ENCODE measurements around the gene KIR2DL4.
"Not testable (repeated sequence)": the region's sequence is repeated elsewhere in the genome, so short reads cannot be mapped to it uniquely, and the experiment has no call there.

KIR2DL4 gene

DNA sequence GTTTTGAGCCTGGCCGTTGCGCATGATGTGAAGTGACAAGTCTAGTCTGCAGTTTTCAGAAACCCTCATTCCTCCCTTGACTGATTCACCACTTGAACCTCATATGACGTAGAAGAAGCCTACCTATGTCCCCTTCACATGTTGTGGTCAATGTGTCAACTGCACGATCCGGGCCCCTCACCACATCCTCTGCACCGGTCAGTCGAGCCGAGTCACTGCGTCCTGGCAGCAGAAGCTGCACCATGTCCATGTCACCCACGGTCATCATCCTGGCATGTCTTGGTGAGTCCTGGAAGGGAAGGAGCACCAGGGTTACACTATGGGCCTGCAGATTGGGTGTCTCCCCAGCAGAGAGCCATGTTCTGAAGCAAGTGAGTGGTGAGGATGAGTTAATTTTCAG is at the start of gene KIR2DL4:
Gene KIR2DL4 (plus strand): TSS at position 201 of the 400 bp plus-strand sequence. CDS start 42 bp downstream, at position 243.
- DNase-seq: no peak

GRCh38 chr19:54756204-54757110 is 47.0 kb upstream of the KIR2DL4 start:
- not testable (repeated sequence) for DNase-seq

DNA sequence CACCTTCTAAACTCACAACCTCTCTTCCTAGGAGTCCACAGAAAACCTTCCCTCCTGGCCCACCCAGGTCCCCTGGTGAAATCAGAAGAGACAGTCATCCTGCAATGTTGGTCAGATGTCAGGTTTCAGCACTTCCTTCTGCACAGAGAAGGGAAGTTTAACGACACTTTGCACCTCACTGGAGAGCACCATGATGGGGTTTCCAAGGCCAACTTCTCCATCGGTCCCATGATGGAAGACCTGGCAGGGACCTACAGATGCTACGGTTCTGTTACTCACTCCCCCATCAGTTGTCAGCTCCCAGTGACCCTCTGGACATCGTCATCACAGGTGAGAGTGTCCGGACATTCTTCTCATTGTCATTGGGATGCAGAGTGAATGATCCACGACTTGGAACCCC is 44.8 kb upstream of the KIR2DL4 start:
- DNase-seq: not testable (repeated sequence)

GRCh38 chr19:54764219-54764618 is 39.2 kb upstream of the KIR2DL4 start:
- not testable (repeated sequence) for DNase-seq

- DNase-seq: not testable (repeated sequence)
Measured at GRCh38 chr19:54766464-54766863, 36.9 kb upstream of the KIR2DL4 start.

DNA sequence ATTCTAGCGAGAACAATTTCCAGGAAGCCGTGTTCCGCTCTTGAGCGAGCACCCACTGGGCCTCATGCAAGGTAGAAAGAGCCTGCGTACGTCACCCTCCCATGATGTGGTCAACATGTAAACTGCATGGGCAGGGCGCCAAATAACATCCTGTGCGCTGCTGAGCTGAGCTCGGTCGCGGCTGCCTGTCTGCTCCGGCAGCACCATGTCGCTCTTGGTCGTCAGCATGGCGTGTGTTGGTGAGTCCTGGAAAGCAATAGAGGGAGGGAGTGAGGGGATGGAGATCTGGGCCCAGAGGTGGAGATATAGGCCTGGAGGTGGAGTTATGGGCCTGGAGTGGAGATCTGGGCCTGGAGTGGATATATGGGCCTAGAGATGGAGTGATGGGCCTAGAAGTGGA is 33.8 kb upstream of the KIR2DL4 start, which contains the start of gene KIR2DL1:
Gene KIR2DL1 (plus strand): TSS at position 148 of the 400 bp plus-strand sequence. CDS start 58 bp downstream, at position 206.
- not testable (repeated sequence) for DNase-seq

DNA sequence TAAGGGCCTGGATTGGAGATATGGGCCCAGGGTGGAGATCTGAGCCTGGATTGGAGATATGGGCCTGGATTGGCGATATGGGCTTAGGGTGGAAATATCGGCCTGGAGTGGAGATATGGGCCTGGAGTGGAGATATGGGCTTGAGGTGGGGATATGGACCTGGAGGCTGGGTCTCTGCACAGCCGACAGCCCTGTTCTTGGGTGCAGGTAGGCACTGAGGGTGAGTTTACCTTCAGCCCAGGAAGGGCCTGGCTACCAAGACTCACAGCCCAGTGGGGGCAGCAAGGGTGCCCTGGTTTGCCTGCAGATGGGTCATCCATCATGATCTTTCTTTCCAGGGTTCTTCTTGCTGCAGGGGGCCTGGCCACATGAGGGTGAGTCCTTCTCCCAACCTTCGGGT is 32.9 kb upstream of the KIR2DL4 start:
- not testable (repeated sequence) for DNase-seq

DNA sequence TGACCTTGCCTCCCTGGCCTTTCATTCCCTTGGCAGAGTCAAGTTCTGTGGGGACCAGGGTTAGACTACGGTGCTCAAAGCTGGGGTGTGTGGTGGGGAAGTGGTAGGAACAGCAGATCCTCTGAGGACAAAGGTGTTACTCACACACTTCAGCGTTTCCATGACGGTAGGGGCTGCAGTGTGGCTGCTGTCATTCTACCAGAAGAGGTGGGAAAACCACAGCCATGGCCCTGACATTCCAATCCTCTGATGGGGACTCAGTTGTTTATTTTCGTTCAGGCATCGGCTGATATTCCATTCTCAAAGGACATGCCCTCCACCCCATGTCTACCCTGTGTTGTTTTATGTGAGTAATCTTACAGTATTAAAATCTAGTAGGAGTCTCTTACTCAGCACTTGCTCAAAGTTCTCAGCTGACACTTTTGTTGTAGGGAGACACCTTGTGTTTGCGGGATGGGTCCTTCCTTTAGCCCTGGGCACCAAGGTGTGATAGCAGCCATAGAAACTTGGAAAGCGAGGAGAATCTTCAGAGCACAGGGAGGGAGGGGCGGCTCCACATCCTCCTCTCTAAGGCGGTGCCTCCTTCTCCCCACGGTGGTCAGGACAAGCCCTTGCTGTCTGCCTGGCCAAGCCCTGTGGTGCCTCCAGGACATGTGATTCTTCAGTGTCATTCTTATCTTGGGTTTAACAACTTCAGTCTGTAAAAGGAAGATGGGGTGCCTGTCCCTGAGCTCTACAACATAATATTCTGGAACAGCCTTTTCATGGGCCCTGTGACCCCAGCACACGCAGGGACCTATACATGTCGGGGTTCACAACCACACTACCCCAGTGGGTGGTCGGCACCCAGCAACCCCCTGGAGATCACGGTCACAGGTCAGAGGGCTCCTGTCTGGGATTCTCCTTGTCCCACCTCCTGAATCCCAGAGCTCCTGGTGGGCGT is 32.1 kb upstream of the KIR2DL4 start:
- DNase-seq: not testable (repeated sequence)

DNA sequence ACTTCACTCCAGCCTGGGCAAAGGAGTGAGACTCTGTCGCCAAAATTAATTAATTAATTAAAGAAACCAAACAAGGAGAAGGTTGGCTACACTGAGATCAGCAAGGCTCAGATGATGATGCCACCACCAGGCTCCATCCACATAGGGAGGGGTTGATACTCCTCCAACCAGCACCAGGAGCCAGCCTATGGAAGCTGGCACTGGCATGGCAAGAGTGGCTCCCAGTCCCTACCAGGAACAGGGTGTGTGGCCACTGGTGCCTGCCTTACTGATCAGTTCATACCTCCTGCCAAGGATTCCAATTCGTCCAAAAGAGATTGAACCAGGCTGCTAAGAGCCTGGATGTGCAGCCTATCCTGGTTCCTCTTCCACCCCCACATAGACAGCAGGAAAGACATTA is 30.7 kb upstream of the KIR2DL4 start:
- not testable (repeated sequence) for DNase-seq

DNA sequence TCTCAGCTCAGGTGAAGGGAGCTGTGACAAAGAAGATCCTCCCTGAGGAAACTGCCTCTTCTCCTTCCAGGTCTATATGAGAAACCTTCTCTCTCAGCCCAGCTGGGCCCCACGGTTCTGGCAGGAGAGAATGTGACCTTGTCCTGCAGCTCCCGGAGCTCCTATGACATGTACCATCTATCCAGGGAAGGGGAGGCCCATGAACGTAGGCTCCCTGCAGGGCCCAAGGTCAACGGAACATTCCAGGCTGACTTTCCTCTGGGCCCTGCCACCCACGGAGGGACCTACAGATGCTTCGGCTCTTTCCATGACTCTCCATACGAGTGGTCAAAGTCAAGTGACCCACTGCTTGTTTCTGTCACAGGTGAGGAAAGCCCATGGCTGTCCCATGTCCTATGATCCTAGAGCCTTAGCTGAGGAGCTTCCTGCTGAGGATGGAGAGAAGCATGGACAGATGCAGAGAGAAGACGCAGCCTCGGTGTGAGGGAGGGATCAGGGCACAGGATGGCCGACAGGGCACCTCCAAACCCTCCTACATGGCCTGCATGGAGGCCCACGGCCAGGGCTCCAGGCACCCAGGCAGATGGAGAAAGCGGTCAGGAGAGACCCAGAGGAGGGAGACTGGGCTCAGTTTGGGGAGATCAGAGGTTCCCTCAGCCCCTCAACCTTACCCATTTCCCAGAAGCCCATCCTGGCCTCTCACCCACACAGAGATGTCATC is 28.2 kb upstream of the KIR2DL4 start:
- not testable (repeated sequence) for DNase-seq

DNA sequence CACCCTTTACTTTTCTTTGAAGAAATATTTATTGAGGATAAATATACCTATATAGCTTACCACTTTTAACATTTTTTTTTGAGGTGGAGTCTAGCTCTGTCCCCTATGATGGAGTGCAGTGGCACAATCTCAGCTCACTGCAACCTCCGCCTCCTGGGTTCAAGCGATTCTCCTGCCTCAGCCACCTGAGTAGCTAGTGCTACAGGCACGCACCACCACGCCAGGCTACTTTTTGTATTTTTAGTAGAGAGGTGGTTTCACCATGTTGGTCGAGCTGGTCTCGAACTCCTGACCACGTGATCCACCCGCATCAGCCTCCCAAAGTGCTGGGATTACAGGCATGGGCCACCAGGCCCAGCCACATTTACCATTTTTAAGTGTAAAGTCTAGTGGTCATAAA is 27.6 kb upstream of the KIR2DL4 start:
- not testable (repeated sequence) for DNase-seq

GRCh38 chr19:54777851-54778250 is 25.6 kb upstream of the KIR2DL4 start:
- not testable (repeated sequence) for DNase-seq

- DNase-seq: not testable (repeated sequence)
Measured at GRCh38 chr19:54778896-54779295, 24.5 kb upstream of the KIR2DL4 start.

- DNase-seq: not testable (repeated sequence)
Measured at GRCh38 chr19:54782916-54783315, 20.5 kb upstream of the KIR2DL4 start.

DNA sequence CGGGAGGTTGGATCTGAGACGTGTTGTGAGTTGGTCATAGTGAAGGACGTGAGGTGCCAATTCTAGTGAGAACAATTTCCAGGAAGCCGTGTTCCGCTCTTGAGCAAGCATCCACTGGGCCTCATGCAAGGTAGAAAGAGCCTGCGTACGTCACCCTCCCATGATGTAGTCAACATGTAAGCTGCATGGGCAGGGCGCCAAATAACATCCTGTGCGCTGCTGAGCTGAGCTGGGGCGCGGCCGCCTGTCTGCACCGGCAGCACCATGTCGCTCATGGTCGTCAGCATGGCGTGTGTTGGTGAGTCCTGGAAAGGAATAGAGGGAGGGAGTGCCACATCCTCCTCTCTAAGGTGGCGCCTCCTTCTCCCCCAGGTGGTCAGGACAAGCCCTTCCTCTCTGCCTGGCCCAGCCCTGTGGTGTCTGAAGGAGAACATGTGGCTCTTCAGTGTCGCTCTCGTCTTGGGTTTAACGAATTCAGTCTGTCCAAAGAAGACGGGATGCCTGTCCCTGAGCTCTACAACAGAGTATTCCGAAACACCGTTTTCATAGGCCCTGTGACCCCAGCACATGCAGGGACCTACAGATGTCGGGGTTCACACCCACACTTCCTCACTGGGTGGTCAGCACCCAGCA is 17.2 kb upstream of the KIR2DL4 start:
- DNase-seq: not testable (repeated sequence)

DNA sequence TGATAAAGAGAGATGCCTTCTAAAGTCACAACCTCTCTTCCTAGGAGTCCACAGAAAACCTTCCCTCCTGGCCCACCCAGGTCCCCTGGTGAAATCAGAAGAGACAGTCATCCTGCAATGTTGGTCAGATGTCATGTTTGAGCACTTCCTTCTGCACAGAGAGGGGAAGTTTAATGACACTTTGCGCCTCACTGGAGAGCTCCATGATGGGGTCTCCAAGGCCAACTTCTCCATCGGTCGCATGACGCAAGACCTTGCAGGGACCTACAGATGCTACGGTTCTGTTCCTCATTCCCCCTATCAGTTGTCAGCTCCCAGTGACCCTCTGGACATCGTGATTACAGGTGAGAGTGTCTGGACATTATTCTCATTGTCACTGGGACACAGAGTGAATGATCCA is 15.3 kb upstream of the KIR2DL4 start:
- DNase-seq: not testable (repeated sequence)

- no peak for DNase-seq
Measured at GRCh38 chr19:54790711-54791110, 12.7 kb upstream of the KIR2DL4 start.

DNA sequence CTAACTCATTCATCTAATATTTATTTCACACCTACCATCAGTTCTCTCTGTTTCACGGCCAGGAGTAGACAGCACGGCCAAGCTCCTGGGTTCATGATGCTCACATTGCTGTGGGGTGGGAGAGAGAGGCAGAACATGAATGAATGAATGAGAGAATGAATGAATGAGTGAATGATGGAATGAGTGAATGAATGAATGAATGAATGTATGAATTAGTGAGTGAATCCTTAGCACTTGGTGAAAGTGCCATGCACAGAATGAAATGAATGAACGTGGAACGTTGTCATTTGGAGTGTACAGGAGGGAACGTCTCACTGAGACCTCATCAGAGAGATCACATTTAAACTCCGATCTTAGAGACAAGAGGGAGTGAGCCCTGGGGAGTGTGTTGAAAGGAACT is 11.9 kb upstream of the KIR2DL4 start:
- DNase-seq: no peak

DNA sequence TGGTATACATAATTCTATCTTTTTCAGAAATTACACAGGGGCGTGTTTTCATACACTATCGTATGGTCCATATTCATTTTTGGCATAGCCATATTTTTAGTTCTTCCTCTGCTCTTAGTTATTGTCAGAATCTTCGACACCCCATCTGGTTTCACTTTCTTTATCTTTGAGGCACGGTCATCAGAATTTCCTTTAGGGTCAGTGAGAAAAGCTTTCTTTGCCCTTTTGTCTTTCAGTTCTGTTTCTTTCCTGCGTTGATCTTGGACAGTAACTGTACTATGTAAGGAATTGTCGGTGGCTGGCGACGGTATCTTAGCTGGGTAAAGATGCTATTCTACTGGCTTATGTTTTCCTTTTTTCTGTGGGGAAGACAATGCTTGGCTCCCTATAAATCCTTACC is 10.6 kb upstream of the KIR2DL4 start:
- no peak for DNase-seq

DNA sequence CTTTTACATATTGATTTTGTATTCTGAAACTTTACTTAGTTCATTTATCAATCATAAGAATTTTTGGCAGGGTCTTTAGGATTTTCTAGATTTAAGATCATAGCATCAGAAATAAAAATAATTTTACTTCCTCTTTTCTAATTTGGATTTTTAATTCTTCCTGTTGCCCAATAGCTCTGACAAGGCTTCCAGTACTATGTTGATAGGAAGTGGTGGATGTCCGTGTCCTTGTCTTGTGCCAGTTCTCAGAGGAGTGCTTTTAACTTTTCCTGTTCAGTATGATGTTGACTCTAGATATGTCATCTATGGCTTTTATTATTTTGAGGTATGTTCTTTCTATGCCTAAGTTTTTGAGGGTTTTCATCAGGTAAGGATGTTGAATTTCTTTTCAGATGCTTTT is 7.7 kb upstream of the KIR2DL4 start:
- DNase-seq: no peak

DNA sequence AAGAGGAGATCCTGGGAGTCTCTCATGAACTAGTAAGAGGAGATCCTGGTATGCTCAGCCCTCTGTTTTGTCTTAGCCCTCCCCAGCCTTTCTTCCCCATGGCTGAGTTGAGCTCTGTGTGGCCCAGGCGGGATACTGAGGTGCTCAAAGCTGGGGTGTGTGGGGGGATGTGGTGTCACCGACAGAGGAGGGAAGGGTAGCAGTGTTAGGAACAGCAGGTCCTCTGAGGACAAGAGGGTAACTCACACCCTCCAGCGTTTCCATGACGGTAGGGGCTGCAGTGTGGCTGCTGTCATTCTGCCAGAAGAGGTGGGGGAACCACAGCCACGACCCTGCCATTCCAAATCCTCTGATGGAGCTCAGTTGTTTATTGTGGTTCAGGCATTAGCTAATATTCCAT is 691 bp downstream of the KIR2DL4 start:
- no peak for DNase-seq

- no peak for DNase-seq
Measured at GRCh38 chr19:54804571-54804970, 1.2 kb downstream of the KIR2DL4 start.
